Tibial nerve (tissue), 4 donors: ENCODE results near the gene CTNNB1. TPM values are rescaled to one million over a fixed set of nuclear protein-coding genes. Genes with fewer than 3 reads are reported as not detected.

ENCODE experiments used
- DNase-seq, 2 donors: peaks; one replicate each; pipeline ENCODE4 v3.0.0-alpha.2; 2019; ENCODE audit warnings: low spot score in 2 of 2
- H3K27ac ChIP-seq, 4 donors: fragments of 200-600 bp; sonication (generic) in 3 of 4; one replicate each; pipeline ENCODE4 v1.5.1; 2017 to 2019; ENCODE audit warnings: mild to moderate bottlenecking in 1 of 4
- H3K27me3 ChIP-seq, 2 donors: fragments of 200-600 bp; sonication (generic) in 1 of 2; one replicate each; pipeline versions ENCODE4 v1.5.1 to v1.6.0; 2017 to 2019
- H3K36me3 ChIP-seq, 3 donors: fragments of 200-600 bp; sonication (generic); one replicate each; pipeline ENCODE4 v1.5.1; 2018 to 2019
- H3K4me1 ChIP-seq, 4 donors: fragments of 200-600 bp; sonication (generic) in 3 of 4; one replicate each; pipeline ENCODE4 v1.5.1; 2017 to 2019
- H3K4me3 ChIP-seq, 4 donors: fragments of 200-600 bp; sonication (generic) in 3 of 4; one replicate each; pipeline ENCODE4 v1.5.1; 2017 to 2019; ENCODE audit warnings: mild to moderate bottlenecking in 1 of 4, moderate library complexity in 1 of 4
- H3K9me3 ChIP-seq, 4 donors: fragments of 200-600 bp; sonication (generic) in 3 of 4; one replicate each; pipeline ENCODE4 v1.5.1; 2017 to 2019
- CTCF ChIP-seq, 5 experiments: fragments of 200-600 bp in 3 of 5; fragments of 450-650 bp in 2 of 5; sonication (generic) in 3 of 5; IDR thresholded peaks; one replicate each; pipeline ENCODE4 v1.5.1; 2016 to 2019; ENCODE audit warnings: antibody characterized with exemption in 5 of 5, mild to moderate bottlenecking in 3 of 5, moderate library complexity in 2 of 5
- EP300 ChIP-seq, 2 donors: sonication (generic); formaldehyde crosslinking; IDR thresholded peaks; one replicate each; pipeline ENCODE4 v1.6.1; 2017; ENCODE audit warnings: antibody characterized with exemption in 2 of 2, mild to moderate bottlenecking in 1 of 2
- POLR2A ChIP-seq, 2 donors: fragments of 450-650 bp; IDR thresholded peaks; one replicate each; pipeline ENCODE4 v1.6.1; 2017; ENCODE audit warnings: antibody characterized with exemption in 2 of 2, mild to moderate bottlenecking in 2 of 2, moderate library complexity in 2 of 2
- WGBS, 2 donors: methylation state at CpG; one replicate each; pipeline ENCODE4 v1.1.5; 2018; 5-methylcytosine and 5-hydroxymethylcytosine counted together
- total RNA-seq, 4 donors: library from RNA; depleted of rRNA; stranded (reverse); fragments of >200 nt; gene quantifications; one replicate each; pipeline ENCODE4 v1.1.0, GENCODE V29; 2016

Gene CTNNB1
- total RNA-seq, 4 donors from 2014 or later: 411 to 548 (median 505) TPM

GRCh38 chr3:41196499-41197410 is 2.5 kb upstream of the CTNNB1 start:
- no peaks in the 10 kb centered on the region for H3K36me3 ChIP-seq
- H3K4me3 ChIP-seq: no peak overlapping the region
- DNase-seq: no peak
- TF ChIP-seq POLR2A (IDR thresholded peaks at IDR 0.05) (no peak), EP300 (IDR thresholded peaks at IDR 0.05) (no peak), CTCF (IDR thresholded peaks at IDR 0.05) (no peak)
- H3K27ac ChIP-seq: no peak overlapping the region
- no peaks in the 10 kb centered on the region for H3K9me3 ChIP-seq
- H3K27me3 ChIP-seq: no peaks in the 10 kb centered on the region
- WGBS, 2 donors: 92 to 93% methylated on average over 9 of the region's 9 CpGs
- H3K4me1 ChIP-seq: peaks cover 0 to 10% (median 2%) of the 10 kb centered on the region in 4 donors

- 71 to 77% methylated on average over 7 of the region's 7 CpGs for WGBS, 2 donors
- H3K9me3 ChIP-seq: no peaks in the 10 kb centered on the region
- no peak overlapping the region for H3K4me3 ChIP-seq
- no peak for TF ChIP-seq POLR2A (IDR thresholded peaks at IDR 0.05)
- no peak for TF ChIP-seq EP300 (IDR thresholded peaks at IDR 0.05)
- TF ChIP-seq CTCF (IDR thresholded peaks at IDR 0.05): no peak
- no peaks in the 10 kb centered on the region for H3K36me3 ChIP-seq
- no peak for DNase-seq
- peaks cover 0 to 16% (median 10%) of the 10 kb centered on the region in 4 donors for H3K4me1 ChIP-seq
- no peaks in the 10 kb centered on the region for H3K27me3 ChIP-seq
- peak overlapping the region in 1 of 4 donors; percentile 95 for H3K27ac ChIP-seq
These were observed 1.3 kb upstream of the CTNNB1 start for GRCh38 chr3:41198046-41198445.

GRCh38 chr3:41198526-41198925 is 779 bp upstream of the CTNNB1 start:
- Histone ChIP-seq H3K27ac (peak overlapping the region; percentile 95 to 99 (median 98)), H3K36me3 (no peaks in the 10 kb centered on the region), H3K27me3 (no peaks in the 10 kb centered on the region), H3K9me3 (no peaks in the 10 kb centered on the region), H3K4me1 (peaks cover 0 to 21% (median 12%) of the 10 kb centered on the region in 4 donors), H3K4me3 (peak overlapping the region; percentile 68 to 98 (median 92))
- TF ChIP-seq CTCF (IDR thresholded peaks at IDR 0.05) (no peak), POLR2A (IDR thresholded peaks at IDR 0.05) (no peak), EP300 (IDR thresholded peaks at IDR 0.05) (no peak)
- 12 to 21% methylated on average over 11 to 16 of the region's 20 CpGs for WGBS, 2 donors
- DNase-seq: peak; percentile 21 to 43

GRCh38 chr3:41199866-41200668 is 762 bp downstream of the CTNNB1 start:
- Histone ChIP-seq H3K27me3 (no peaks in the 10 kb centered on the region), H3K27ac (peak overlapping the region; percentile 95 to 99 (median 98)), H3K36me3 (no peaks in the 10 kb centered on the region), H3K4me1 (peaks cover 0 to 36% (median 21%) of the 10 kb centered on the region in 4 donors), H3K4me3 (peak overlapping the region; percentile 68 to 98 (median 92)), H3K9me3 (no peaks in the 10 kb centered on the region)
- TF ChIP-seq EP300 (IDR thresholded peaks at IDR 0.05): no peak
- no peak for TF ChIP-seq CTCF (IDR thresholded peaks at IDR 0.05)
- TF ChIP-seq POLR2A (IDR thresholded peaks at IDR 0.05): no peak
- peak in 1 of 2 donors; percentile 38 for DNase-seq
- WGBS, 2 donors: 0% methylated on average over 21 to 24 of the region's 40 CpGs
